Gastroesophageal sphincter (tissue), 3 donors: ENCODE results near the gene POMGNT2.

Experiments used
- POLR2A ChIP-seq, 2 donors: fragments of 450-650 bp; IDR thresholded peaks; one replicate each; pipeline ENCODE4 v1.6.1; 2017; ENCODE audit warnings: antibody characterized with exemption in 2 of 2, mild to moderate bottlenecking in 2 of 2, moderate library complexity in 1 of 2
- TF ChIP-seq, protein P1 (sequence below), 4 experiments: fragments of 200-600 bp in 2 of 4; fragments of 450-650 bp in 2 of 4; sonication (generic) in 1 of 4; IDR thresholded peaks; one replicate each; pipeline ENCODE4 v1.5.1; 2017 to 2019; ENCODE audit warnings: antibody characterized with exemption in 4 of 4, mild to moderate bottlenecking in 2 of 4, moderate library complexity in 2 of 4

DNA sequence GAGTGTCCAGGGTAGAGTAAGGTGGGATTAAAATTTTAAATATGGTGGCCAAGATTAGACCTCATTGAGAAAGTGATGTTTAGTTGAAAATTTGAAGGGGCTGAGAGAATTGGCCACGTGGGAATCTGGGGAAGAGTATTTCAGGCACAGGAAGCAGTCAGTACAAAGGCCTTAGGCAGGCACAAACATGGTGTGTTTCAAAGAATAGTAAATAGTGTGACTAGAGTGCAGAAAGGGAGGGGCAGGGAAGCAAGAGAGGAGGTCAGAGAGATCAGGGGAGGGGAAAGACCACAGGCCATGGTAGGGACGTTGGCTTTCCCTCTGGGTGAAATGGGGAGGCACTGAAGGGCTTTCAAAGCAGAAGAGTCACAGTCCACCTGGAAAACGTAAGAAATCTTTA is 36.6 kb upstream of the POMGNT2 start:
- TF ChIP-seq, protein P1, sequence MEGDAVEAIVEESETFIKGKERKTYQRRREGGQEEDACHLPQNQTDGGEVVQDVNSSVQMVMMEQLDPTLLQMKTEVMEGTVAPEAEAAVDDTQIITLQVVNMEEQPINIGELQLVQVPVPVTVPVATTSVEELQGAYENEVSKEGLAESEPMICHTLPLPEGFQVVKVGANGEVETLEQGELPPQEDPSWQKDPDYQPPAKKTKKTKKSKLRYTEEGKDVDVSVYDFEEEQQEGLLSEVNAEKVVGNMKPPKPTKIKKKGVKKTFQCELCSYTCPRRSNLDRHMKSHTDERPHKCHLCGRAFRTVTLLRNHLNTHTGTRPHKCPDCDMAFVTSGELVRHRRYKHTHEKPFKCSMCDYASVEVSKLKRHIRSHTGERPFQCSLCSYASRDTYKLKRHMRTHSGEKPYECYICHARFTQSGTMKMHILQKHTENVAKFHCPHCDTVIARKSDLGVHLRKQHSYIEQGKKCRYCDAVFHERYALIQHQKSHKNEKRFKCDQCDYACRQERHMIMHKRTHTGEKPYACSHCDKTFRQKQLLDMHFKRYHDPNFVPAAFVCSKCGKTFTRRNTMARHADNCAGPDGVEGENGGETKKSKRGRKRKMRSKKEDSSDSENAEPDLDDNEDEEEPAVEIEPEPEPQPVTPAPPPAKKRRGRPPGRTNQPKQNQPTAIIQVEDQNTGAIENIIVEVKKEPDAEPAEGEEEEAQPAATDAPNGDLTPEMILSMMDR (IDR thresholded peaks at IDR 0.05): no peak
- no peak for TF ChIP-seq POLR2A (IDR thresholded peaks at IDR 0.05)
